IMR-90 (cell line): Measurements from ENCODE around the gene PNKD. TPM values are rescaled to one million over a fixed set of nuclear protein-coding genes. Genes with fewer than 3 reads are reported as not detected.
A peak's percentile ranks its signal among the peaks of the same experiment; 100 is the strongest.

Experiments
- ATAC-seq: fragments of 200-7000 bp; cut with Tn5 transposase; 2 replicates; pipeline ENCODE4 v1.9.1; 2020; ENCODE audit warnings: low read depth, mild to moderate bottlenecking, moderate library complexity
- BruUV-seq: library from RNA; stranded (reverse); fragments of 400-500 nt; replicated peaks from 2 replicates; lab custom pipeline; 2021; lab: Mats Ljungman, UMichigan
- CTCF ChIA-PET: fragments of 300-600 bp; formaldehyde crosslinking; extraction: SDS; loops from one replicate; lab custom pipeline; 2021; ENCODE audit warnings: antibody characterized with exemption; lab: Yijun Ruan, JAX
- POLR2A ChIA-PET: fragments of 300-600 bp; sonication (Branson Sonifier 250); formaldehyde crosslinking; loops from one replicate; lab custom pipeline; 2022; ENCODE audit warnings: antibody characterized with exemption; ENCODE audit not compliant: unreplicated experiment; lab: Charles Lee
- DNase-seq: peaks from one replicate; pipeline ENCODE4 v3.0.0; 2013
- H2AFZ ChIP-seq: replicated peaks from 2 replicates; pipeline ENCODE3; 2013; ENCODE audit warnings: low read length, mild to moderate bottlenecking; ENCODE audit not compliant: poor library complexity
- H2AK5ac ChIP-seq: 2 replicates; pipeline ENCODE4 v1.6.1; 2013; ENCODE audit warnings: low read depth, low read length, inconsistent platforms
- H2AK9ac ChIP-seq: replicated peaks from 2 replicates; pipeline ENCODE3; 2013; ENCODE audit warnings: mild to moderate bottlenecking, low read depth, low read length, moderate library complexity; ENCODE audit not compliant: poor library complexity
- H2BK120ac ChIP-seq: 2 replicates; pipeline ENCODE4 v1.6.1; 2013; ENCODE audit warnings: low read depth, low read length, inconsistent platforms
- H2BK15ac ChIP-seq: 3 replicates; pipeline ENCODE4 v1.6.1; 2013; ENCODE audit warnings: low read depth, low read length, inconsistent platforms
- H2BK20ac ChIP-seq: 2 replicates; pipeline ENCODE4 v1.6.1; 2013; ENCODE audit warnings: low read depth, mild to moderate bottlenecking, inconsistent platforms, low read length, moderate library complexity
- H2BK5ac ChIP-seq: 2 replicates; pipeline ENCODE4 v1.6.1; 2013; ENCODE audit warnings: mild to moderate bottlenecking, low read depth, low read length, inconsistent platforms; ENCODE audit not compliant: poor library complexity, severe bottlenecking
- H3K14ac ChIP-seq: replicated peaks from 2 replicates; pipeline ENCODE4 v1.6.1; 2013; ENCODE audit warnings: low read depth, low read length, inconsistent platforms
- H3K18ac ChIP-seq: 2 replicates; pipeline ENCODE4 v1.6.1; 2013; ENCODE audit warnings: low read depth, low read length, control low read depth
- H3K23ac ChIP-seq: 2 replicates; pipeline ENCODE4 v1.6.1; 2013; ENCODE audit warnings: low read depth, low read length, inconsistent platforms
- H3K27ac ChIP-seq: 2 replicates; pipeline ENCODE4 v1.5.1; 2013; ENCODE audit warnings: mild to moderate bottlenecking, control low read depth, low read length; ENCODE audit not compliant: insufficient read depth
- H3K27me3 ChIP-seq: 2 replicates; pipeline ENCODE4 v1.6.1; 2013; ENCODE audit warnings: low read length; ENCODE audit not compliant: control insufficient read depth, insufficient read depth
- H3K36me3 ChIP-seq: 2 replicates; pipeline ENCODE4 v1.6.1; 2013; ENCODE audit warnings: low read length, mixed read lengths; ENCODE audit not compliant: control insufficient read depth, insufficient read depth
- H3K4ac ChIP-seq: 2 replicates; pipeline ENCODE4 v1.6.1; 2013; ENCODE audit warnings: low read depth, low read length, inconsistent platforms
- H3K4me1 ChIP-seq: 2 replicates; pipeline ENCODE4 v1.6.1; 2013; ENCODE audit warnings: low read length, mixed read lengths; ENCODE audit not compliant: control insufficient read depth, insufficient read depth
- H3K4me2 ChIP-seq: 2 replicates; pipeline ENCODE4 v1.6.1; 2013; ENCODE audit warnings: low read depth, mild to moderate bottlenecking, control low read depth, low read length, moderate library complexity
- H3K4me3 ChIP-seq: 2 replicates; pipeline ENCODE4 v1.5.1; 2013; ENCODE audit warnings: low read depth, mild to moderate bottlenecking, control low read depth, low read length, moderate library complexity; ENCODE audit not compliant: insufficient read depth
- H3K56ac ChIP-seq: 2 replicates; pipeline ENCODE4 v1.6.1; 2013; ENCODE audit warnings: low read length, inconsistent platforms; ENCODE audit not compliant: insufficient read depth; ENCODE audit errors: extremely low read depth
- H3K79me1 ChIP-seq, 2 experiments: 2 replicates each; pipeline ENCODE4 v1.6.1; 2013; ENCODE audit warnings: low read length in 2 of 2, inconsistent platforms in 1 of 2, low read depth in 1 of 2
- H3K9ac ChIP-seq: 2 replicates; pipeline ENCODE4 v1.6.1; 2013; ENCODE audit warnings: low read depth, low read length, control low read depth
- H3K9me1 ChIP-seq: 2 replicates; pipeline ENCODE4 v1.6.1; 2013; ENCODE audit warnings: low read length, inconsistent platforms; ENCODE audit not compliant: insufficient read depth
- H3K9me3 ChIP-seq: 2 replicates; pipeline ENCODE4 v1.6.1; 2013; ENCODE audit warnings: low read length; ENCODE audit not compliant: control insufficient read depth, insufficient read depth
- H4K20me1 ChIP-seq: 2 replicates; pipeline ENCODE4 v1.6.1; 2013; ENCODE audit warnings: low read length, inconsistent platforms; ENCODE audit not compliant: insufficient read depth
- H4K5ac ChIP-seq: 2 replicates; pipeline ENCODE4 v1.6.1; 2013; ENCODE audit warnings: mild to moderate bottlenecking, low read depth, low read length, control low read depth
- H4K8ac ChIP-seq, 2 experiments: 2 replicates each; pipeline ENCODE4 v1.6.1; 2013; ENCODE audit warnings: low read depth in 2 of 2, low read length in 2 of 2, control low read depth in 1 of 2, inconsistent platforms in 1 of 2
- H4K91ac ChIP-seq: 2 replicates; pipeline ENCODE4 v1.6.1; 2013; ENCODE audit warnings: low read depth, low read length, inconsistent platforms; ENCODE audit not compliant: insufficient read depth
- BHLHE40 ChIP-seq: fragments of 150-350 bp; IDR thresholded peaks from 2 replicates; pipeline ENCODE4 v1.6.1; 2016; ENCODE audit warnings: mild to moderate bottlenecking, low read depth, low read length
- CEBPB ChIP-seq: IDR thresholded peaks from 2 replicates; pipeline ENCODE4 v1.6.1; 2012; ENCODE audit warnings: low read depth, low read length, improper control_type of control experiment
- CHD1 ChIP-seq: IDR thresholded peaks from 2 replicates; pipeline ENCODE4 v1.6.1; 2012; ENCODE audit warnings: low read depth, low read length, improper control_type of control experiment
- FOS ChIP-seq: fragments of 150-350 bp; IDR thresholded peaks from 2 replicates; pipeline ENCODE4 v1.6.1; 2016; ENCODE audit warnings: low read depth, low read length
- MAFK ChIP-seq: IDR thresholded peaks from 2 replicates; pipeline ENCODE4 v1.6.1; 2012; ENCODE audit warnings: low read depth, low read length, improper control_type of control experiment
- MAZ ChIP-seq: IDR thresholded peaks from 2 replicates; pipeline ENCODE4 v1.6.1; 2012; ENCODE audit warnings: low read depth, mild to moderate bottlenecking, low read length, improper control_type of control experiment, moderate library complexity, borderline replicate concordance
- MXI1 ChIP-seq: IDR thresholded peaks from 2 replicates; pipeline ENCODE4 v1.6.1; 2012; ENCODE audit warnings: low read depth, mild to moderate bottlenecking, low read length, moderate library complexity, borderline replicate concordance
- NFE2L2 ChIP-seq: fragments of 150-350 bp; IDR thresholded peaks from 2 replicates; pipeline ENCODE4 v1.6.1; 2016; ENCODE audit warnings: low read depth, mild to moderate bottlenecking, low read length
- POLR2A ChIP-seq: IDR thresholded peaks from 2 replicates; pipeline ENCODE4 v1.6.1; 2012; ENCODE audit warnings: mild to moderate bottlenecking, low read depth, low read length
- RAD21 ChIP-seq: IDR thresholded peaks from 2 replicates; pipeline ENCODE4 v1.6.1; 2012; ENCODE audit warnings: low read length, improper control_type of control experiment
- RCOR1 ChIP-seq: IDR thresholded peaks from 2 replicates; pipeline ENCODE4 v1.6.1; 2012; ENCODE audit warnings: mild to moderate bottlenecking, low read length, improper control_type of control experiment; ENCODE audit not compliant: insufficient replicate concordance
- RFX5 ChIP-seq: IDR thresholded peaks from 2 replicates; pipeline ENCODE4 v1.8.0; 2012; ENCODE audit warnings: low read depth, mild to moderate bottlenecking, low read length, moderate library complexity
- SMC3 ChIP-seq: fragments of 150-350 bp; IDR thresholded peaks from 2 replicates; pipeline ENCODE4 v1.6.1; 2016; ENCODE audit warnings: low read depth, mild to moderate bottlenecking, antibody characterized with exemption, low read length, moderate library complexity
- dilution Hi-C: fragments of 300-500 bp; cut with HindIII; formaldehyde crosslinking; loops from one replicate; pipeline ENCODE4 v1.14.3; 2018; ENCODE audit warnings: low sequenced_read_pairs; ENCODE audit not compliant: unreplicated experiment
- in situ Hi-C: fragments of 300-500 bp; cut with MboI; formaldehyde crosslinking; loops from 3 replicates; pipeline ENCODE4 v1.14.3; 2019; ENCODE audit warnings: low sequenced_read_pairs, inconsistent platforms, mixed read lengths
- intact Hi-C: fragments of 100-400 bp; cut with micrococcal nuclease; formaldehyde crosslinking; loops from 2 replicates; pipeline ENCODE4 v1.10.0; 2022
- polyA plus RNA-seq, 3 experiments: library from polyadenylated mRNA; depleted of rRNA; stranded (reverse); fragments of >200 nt; gene quantifications; 2 replicates each; pipeline ENCODE4 v1.2.3, GENCODE V29; 2012; ENCODE audit warnings: low replicate concordance in 1 of 3
- total RNA-seq: library from RNA; depleted of rRNA; stranded (reverse); fragments of >200 nt; gene quantifications from 2 replicates; pipeline ENCODE4 v1.2.3, GENCODE V29; 2012
- TF ChIP-seq, protein P1 (sequence below): fragments of 150-350 bp; IDR thresholded peaks from 2 replicates; pipeline ENCODE4 v1.6.1; 2017; ENCODE audit warnings: mild to moderate bottlenecking, antibody characterized with exemption, low read length, low read depth
- TF ChIP-seq, protein P2 (sequence below): fragments of 150-350 bp; IDR thresholded peaks from 2 replicates; pipeline ENCODE4 v1.6.1; 2016; ENCODE audit warnings: low read depth, mild to moderate bottlenecking, low read length, moderate library complexity, borderline replicate concordance
- TF ChIP-seq, protein P3 (sequence below): conservative IDR thresholded peaks from 2 replicates; pipeline ENCODE4 v1.5.1; 2012; ENCODE audit warnings: mild to moderate bottlenecking, low read depth, low read length, improper control_type of control experiment

Gene PNKD
- total and polyA plus RNA-seq, 2 of the 4 experiments (the other 2 are of a cell fraction) = 19.2 to 68.5 TPM

DNA sequence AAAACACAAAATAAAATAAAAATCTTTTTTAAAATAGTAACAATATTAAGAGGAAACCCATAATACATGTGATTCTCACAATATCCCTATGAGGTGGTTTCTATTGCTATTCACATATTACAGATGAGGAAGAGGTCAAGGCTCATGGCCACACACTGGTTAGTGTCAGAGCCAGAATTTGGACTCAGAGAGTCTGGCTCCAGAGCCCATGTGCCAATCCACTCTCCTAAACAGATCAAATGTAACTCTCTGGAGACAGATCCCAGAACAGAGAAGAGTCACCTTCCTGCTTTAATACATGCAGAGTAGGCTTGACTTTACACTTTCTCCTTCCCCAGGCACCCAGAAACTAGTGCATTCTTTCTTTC is 101.6 kb downstream of the PNKD start:
- Histone ChIP-seq H3K23ac (0 out of 2 replicates have a peak overlapping the region, but pooled peaks have one; percentile 38), H3K27ac (no peak overlapping the region), H4K20me1 (no peaks in the 10 kb centered on the region), H2AK9ac (no peak overlapping the region), H4K5ac (no peak overlapping the region), H3K36me3 (no peaks in the 10 kb centered on the region), H3K4ac (no peak overlapping the region), H2AFZ (no peak overlapping the region), H3K4me3 (no peak overlapping the region), H2BK5ac (no peak overlapping the region), H2AK5ac (no peak overlapping the region), H3K56ac (no peak overlapping the region), H3K14ac (no peak overlapping the region), H3K9ac (no peak overlapping the region), H3K4me1 (peaks cover 5% of the 10 kb centered on the region), H2BK15ac (no peak overlapping the region), H2BK20ac (no peak overlapping the region), H2BK120ac (0 out of 2 replicates have a peak overlapping the region, but pooled peaks have one; percentile 8), H3K9me1 (no peaks in the 10 kb centered on the region), H3K4me2 (no peak overlapping the region), H4K8ac (no peak overlapping the region), H3K18ac (no peak overlapping the region), H3K27me3 (peaks cover 2% of the 10 kb centered on the region; the same call in 1 of the 2 replicates), H3K9me3 (peaks cover 1% of the 10 kb centered on the region; the same call in 1 of the 2 replicates), H4K91ac (no peak overlapping the region), H3K79me1 (no peaks in the 10 kb centered on the region)
- in situ Hi-C loops (no loop called here), dilution Hi-C loops (no loop called here), intact Hi-C loops (no loop called here)
- ATAC-seq = no peak
- TF ChIP-seq RAD21 (no peak), POLR2A (no peak), NFE2L2 (no peak), CEBPB (no peak), RCOR1 (no peak), FOS (no peak), RFX5 (no peak), MAZ (no peak), MAFK (no peak), SMC3 (no peak), BHLHE40 (no peak), MXI1 (no peak), CHD1 (no peak)
- TF ChIP-seq, protein P1, sequence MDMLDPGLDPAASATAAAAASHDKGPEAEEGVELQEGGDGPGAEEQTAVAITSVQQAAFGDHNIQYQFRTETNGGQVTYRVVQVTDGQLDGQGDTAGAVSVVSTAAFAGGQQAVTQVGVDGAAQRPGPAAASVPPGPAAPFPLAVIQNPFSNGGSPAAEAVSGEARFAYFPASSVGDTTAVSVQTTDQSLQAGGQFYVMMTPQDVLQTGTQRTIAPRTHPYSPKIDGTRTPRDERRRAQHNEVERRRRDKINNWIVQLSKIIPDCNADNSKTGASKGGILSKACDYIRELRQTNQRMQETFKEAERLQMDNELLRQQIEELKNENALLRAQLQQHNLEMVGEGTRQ = no peak
- TF ChIP-seq, protein P2, sequence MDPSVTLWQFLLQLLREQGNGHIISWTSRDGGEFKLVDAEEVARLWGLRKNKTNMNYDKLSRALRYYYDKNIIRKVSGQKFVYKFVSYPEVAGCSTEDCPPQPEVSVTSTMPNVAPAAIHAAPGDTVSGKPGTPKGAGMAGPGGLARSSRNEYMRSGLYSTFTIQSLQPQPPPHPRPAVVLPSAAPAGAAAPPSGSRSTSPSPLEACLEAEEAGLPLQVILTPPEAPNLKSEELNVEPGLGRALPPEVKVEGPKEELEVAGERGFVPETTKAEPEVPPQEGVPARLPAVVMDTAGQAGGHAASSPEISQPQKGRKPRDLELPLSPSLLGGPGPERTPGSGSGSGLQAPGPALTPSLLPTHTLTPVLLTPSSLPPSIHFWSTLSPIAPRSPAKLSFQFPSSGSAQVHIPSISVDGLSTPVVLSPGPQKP = no peak
- TF ChIP-seq, protein P3, sequence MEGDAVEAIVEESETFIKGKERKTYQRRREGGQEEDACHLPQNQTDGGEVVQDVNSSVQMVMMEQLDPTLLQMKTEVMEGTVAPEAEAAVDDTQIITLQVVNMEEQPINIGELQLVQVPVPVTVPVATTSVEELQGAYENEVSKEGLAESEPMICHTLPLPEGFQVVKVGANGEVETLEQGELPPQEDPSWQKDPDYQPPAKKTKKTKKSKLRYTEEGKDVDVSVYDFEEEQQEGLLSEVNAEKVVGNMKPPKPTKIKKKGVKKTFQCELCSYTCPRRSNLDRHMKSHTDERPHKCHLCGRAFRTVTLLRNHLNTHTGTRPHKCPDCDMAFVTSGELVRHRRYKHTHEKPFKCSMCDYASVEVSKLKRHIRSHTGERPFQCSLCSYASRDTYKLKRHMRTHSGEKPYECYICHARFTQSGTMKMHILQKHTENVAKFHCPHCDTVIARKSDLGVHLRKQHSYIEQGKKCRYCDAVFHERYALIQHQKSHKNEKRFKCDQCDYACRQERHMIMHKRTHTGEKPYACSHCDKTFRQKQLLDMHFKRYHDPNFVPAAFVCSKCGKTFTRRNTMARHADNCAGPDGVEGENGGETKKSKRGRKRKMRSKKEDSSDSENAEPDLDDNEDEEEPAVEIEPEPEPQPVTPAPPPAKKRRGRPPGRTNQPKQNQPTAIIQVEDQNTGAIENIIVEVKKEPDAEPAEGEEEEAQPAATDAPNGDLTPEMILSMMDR = no peak
- ChIA-PET POLR2A (no interaction called here), CTCF (no interaction called here)
- no TSS peak for BruUV-seq
- no peak for DNase-seq
